Suprapubic skin (tissue), 4 donors: ENCODE measurements around the gene GALNT9. TPM values are rescaled to one million over a fixed set of nuclear protein-coding genes. Genes with fewer than 3 reads are reported as not detected.

Experiments
- DNase-seq, 2 donors: peaks; one replicate each; pipeline ENCODE4 v3.0.0-alpha.2; 2019; ENCODE audit warnings: low spot score in 2 of 2
- H3K27ac ChIP-seq: fragments of 200-600 bp; sonication (generic); one replicate; pipeline ENCODE4 v1.5.1; 2019
- H3K27me3 ChIP-seq: fragments of 200-600 bp; sonication (generic); one replicate; pipeline ENCODE4 v1.5.1; 2019
- H3K36me3 ChIP-seq: fragments of 200-600 bp; sonication (generic); one replicate; pipeline ENCODE4 v1.5.1; 2019
- H3K4me1 ChIP-seq: fragments of 200-600 bp; sonication (generic); one replicate; pipeline ENCODE4 v1.5.1; 2019
- H3K4me3 ChIP-seq: fragments of 200-600 bp; sonication (generic); one replicate; pipeline ENCODE4 v1.5.1; 2019; ENCODE audit warnings: mild to moderate bottlenecking
- H3K9me3 ChIP-seq: fragments of 200-600 bp; sonication (generic); one replicate; pipeline ENCODE4 v1.5.1; 2019
- EP300 ChIP-seq: sonication (generic); formaldehyde crosslinking; IDR thresholded peaks from one replicate; pipeline ENCODE4 v1.6.1; 2017; ENCODE audit warnings: antibody characterized with exemption
- POLR2A ChIP-seq, 2 donors: fragments of 450-650 bp; IDR thresholded peaks; one replicate each; pipeline ENCODE4 v1.6.1; 2017; ENCODE audit warnings: antibody characterized with exemption in 2 of 2, mild to moderate bottlenecking in 2 of 2, moderate library complexity in 2 of 2
- POLR2AphosphoS5 ChIP-seq, 3 donors: sonication (generic); formaldehyde crosslinking; IDR thresholded peaks; one replicate each; pipeline ENCODE4 v1.6.1; 2017; ENCODE audit warnings: antibody characterized with exemption in 3 of 3
- WGBS: methylation state at CpG from one replicate; pipeline ENCODE4 v1.1.5; 2018; 5-methylcytosine and 5-hydroxymethylcytosine counted together
- total RNA-seq, 4 donors: library from RNA; depleted of rRNA; stranded (reverse); fragments of >200 nt; gene quantifications; one replicate each; pipeline ENCODE4 v1.1.0, GENCODE V29; 2016
- TF ChIP-seq, protein P1 (sequence below), 2 donors: fragments of 200-600 bp in 1 of 2; fragments of 450-650 bp in 1 of 2; sonication (generic) in 1 of 2; IDR thresholded peaks; one replicate each; pipeline ENCODE4 v1.5.1; 2016 to 2019; ENCODE audit warnings: antibody characterized with exemption in 2 of 2, mild to moderate bottlenecking in 1 of 2, moderate library complexity in 1 of 2

GALNT9 gene
- total RNA-seq, 4 donors from 2014 or later: not detected

- Histone ChIP-seq H3K27me3 (peaks cover 18% of the 10 kb centered on the region), H3K4me1 (peaks cover 19% of the 10 kb centered on the region), H3K36me3 (no peaks in the 10 kb centered on the region), H3K27ac (no peak overlapping the region), H3K4me3 (peak overlapping the region; percentile 12), H3K9me3 (no peaks in the 10 kb centered on the region)
- DNase-seq: no peak
- 15% methylated on average over 12 of the region's 17 CpGs for WGBS
- TF ChIP-seq EP300: no peak
- TF ChIP-seq, protein P1, sequence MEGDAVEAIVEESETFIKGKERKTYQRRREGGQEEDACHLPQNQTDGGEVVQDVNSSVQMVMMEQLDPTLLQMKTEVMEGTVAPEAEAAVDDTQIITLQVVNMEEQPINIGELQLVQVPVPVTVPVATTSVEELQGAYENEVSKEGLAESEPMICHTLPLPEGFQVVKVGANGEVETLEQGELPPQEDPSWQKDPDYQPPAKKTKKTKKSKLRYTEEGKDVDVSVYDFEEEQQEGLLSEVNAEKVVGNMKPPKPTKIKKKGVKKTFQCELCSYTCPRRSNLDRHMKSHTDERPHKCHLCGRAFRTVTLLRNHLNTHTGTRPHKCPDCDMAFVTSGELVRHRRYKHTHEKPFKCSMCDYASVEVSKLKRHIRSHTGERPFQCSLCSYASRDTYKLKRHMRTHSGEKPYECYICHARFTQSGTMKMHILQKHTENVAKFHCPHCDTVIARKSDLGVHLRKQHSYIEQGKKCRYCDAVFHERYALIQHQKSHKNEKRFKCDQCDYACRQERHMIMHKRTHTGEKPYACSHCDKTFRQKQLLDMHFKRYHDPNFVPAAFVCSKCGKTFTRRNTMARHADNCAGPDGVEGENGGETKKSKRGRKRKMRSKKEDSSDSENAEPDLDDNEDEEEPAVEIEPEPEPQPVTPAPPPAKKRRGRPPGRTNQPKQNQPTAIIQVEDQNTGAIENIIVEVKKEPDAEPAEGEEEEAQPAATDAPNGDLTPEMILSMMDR (IDR thresholded peaks at IDR 0.05): no peak
- TF ChIP-seq POLR2AphosphoS5 (IDR thresholded peaks at IDR 0.05): no peak
- no peak for TF ChIP-seq POLR2A (IDR thresholded peaks at IDR 0.05)
Measured at GRCh38 chr12:132162508-132163031, 166.8 kb downstream of the GALNT9 start.

GRCh38 chr12:132161796-132162507, 167.4 kb downstream of the GALNT9 start:
- TF ChIP-seq POLR2AphosphoS5 (IDR thresholded peaks at IDR 0.05): no peak
- TF ChIP-seq, protein P1 (IDR thresholded peaks at IDR 0.05): no peak
- TF ChIP-seq POLR2A (IDR thresholded peaks at IDR 0.05): no peak
- TF ChIP-seq EP300: no peak
- Histone ChIP-seq H3K36me3 (no peaks in the 10 kb centered on the region), H3K27ac (no peak overlapping the region), H3K4me3 (no peak overlapping the region), H3K27me3 (peaks cover 18% of the 10 kb centered on the region), H3K4me1 (peaks cover 19% of the 10 kb centered on the region), H3K9me3 (no peaks in the 10 kb centered on the region)
- DNase-seq: no peak
- 48% methylated on average over 17 of the region's 17 CpGs for WGBS

DNA sequence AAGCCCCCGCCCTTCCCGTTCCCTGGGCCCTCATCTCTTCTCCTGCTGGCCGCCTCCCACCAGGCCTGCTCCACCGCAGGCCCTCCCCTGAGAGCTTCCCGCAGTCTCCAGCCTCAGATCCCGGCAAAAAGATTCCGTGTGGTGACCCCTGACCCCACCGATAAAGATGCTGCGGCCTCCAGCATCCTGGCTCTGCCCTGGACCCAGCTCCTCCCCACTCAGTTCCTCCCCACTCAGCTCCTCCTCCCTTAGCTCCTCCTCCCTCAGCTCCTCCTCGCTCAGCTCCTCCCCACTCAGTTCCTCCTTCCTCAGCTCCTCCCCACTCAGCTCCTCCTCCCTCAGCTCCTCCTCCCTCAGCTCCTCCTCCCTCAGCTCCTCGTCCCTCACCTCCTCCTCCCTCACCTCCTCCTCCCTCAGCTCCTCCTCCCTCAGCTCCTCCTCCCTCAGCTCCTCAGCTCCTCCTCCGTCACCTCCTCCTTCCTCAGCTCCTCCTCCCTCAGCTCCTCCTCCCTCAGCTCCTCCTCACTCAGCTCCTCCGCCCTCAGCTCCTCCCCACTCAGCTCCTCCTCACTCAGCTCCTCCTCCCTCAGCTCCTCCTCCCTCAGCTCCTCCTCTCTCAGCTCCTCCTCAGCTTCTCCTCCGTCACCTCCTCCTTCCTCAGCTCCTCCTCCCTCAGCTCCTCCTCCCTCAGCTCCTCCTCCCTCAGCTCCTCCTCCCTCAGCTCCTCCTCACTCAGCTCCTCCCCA, 168.2 kb downstream of the GALNT9 start:
- Histone ChIP-seq H3K27ac (no peak overlapping the region), H3K9me3 (no peaks in the 10 kb centered on the region), H3K36me3 (no peaks in the 10 kb centered on the region), H3K27me3 (peaks cover 18% of the 10 kb centered on the region), H3K4me3 (no peak overlapping the region), H3K4me1 (peaks cover 19% of the 10 kb centered on the region)
- WGBS: 42% methylated on average over 14 of the region's 14 CpGs
- no peak for DNase-seq
- TF ChIP-seq POLR2AphosphoS5 (IDR thresholded peaks at IDR 0.05) (no peak), POLR2A (IDR thresholded peaks at IDR 0.05) (no peak), EP300 (no peak)
- TF ChIP-seq, protein P1 (IDR thresholded peaks at IDR 0.05): no peak

GRCh38 chr12:132160601-132161035, 168.8 kb downstream of the GALNT9 start:
- WGBS: 86% methylated on average over 7 of the region's 15 CpGs
- H3K4me1 ChIP-seq: peaks cover 19% of the 10 kb centered on the region
- TF ChIP-seq POLR2AphosphoS5 (IDR thresholded peaks at IDR 0.05): no peak
- TF ChIP-seq, protein P1 (IDR thresholded peaks at IDR 0.05): no peak
- no peaks in the 10 kb centered on the region for H3K36me3 ChIP-seq
- H3K4me3 ChIP-seq: no peak overlapping the region
- DNase-seq: no peak
- no peak overlapping the region for H3K27ac ChIP-seq
- no peaks in the 10 kb centered on the region for H3K9me3 ChIP-seq
- H3K27me3 ChIP-seq: peaks cover 18% of the 10 kb centered on the region

DNA sequence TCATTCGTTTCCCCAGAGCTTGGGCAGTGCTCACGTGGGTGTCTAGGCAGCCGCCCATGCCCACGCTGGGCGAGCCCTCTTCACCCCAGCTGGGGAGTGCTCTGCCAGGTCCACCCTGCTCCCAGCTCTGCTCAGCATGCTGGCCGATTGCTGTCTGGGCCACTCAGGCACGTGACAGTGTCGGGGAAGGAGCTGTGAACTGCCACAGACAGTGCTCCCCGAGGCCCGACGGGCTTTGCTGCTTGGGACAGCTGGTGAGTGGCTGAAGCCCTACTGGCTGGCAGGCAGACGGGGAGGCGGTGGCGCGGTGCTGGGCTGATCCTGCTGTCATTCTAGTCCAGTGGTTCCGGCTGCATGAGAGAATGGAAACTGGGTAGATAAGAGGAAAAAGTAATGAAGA, 169.4 kb downstream of the GALNT9 start:
- Histone ChIP-seq H3K4me3 (no peak overlapping the region), H3K27me3 (peaks cover 18% of the 10 kb centered on the region), H3K4me1 (peaks cover 19% of the 10 kb centered on the region), H3K36me3 (no peaks in the 10 kb centered on the region), H3K27ac (no peak overlapping the region), H3K9me3 (no peaks in the 10 kb centered on the region)
- 85% methylated on average over 5 of the region's 16 CpGs for WGBS
- no peak for DNase-seq
- TF ChIP-seq EP300 (no peak), POLR2AphosphoS5 (IDR thresholded peaks at IDR 0.05) (no peak), POLR2A (IDR thresholded peaks at IDR 0.05) (no peak)
- TF ChIP-seq, protein P1 (IDR thresholded peaks at IDR 0.05): no peak
